Common myeloid progenitor, CD34-positive (primary cell): ENCODE data around the gene CDC42BPA.

Source experiments
- CTCF ChIA-PET: fragments of 350-600 bp; sonication (Branson Sonifier 250); formaldehyde crosslinking; loops from one replicate; lab custom pipeline; 2021; ENCODE audit warnings: antibody characterized with exemption; lab: Charles Lee
- POLR2A ChIA-PET: fragments of 350-600 bp; sonication (Branson Sonifier 250); formaldehyde crosslinking; loops from one replicate; lab custom pipeline; 2021; ENCODE audit warnings: antibody characterized with exemption; lab: Charles Lee
- DNase-seq, 3 donors: peaks; one replicate each; pipeline versions ENCODE4 v3.0.0 to v3.0.0-alpha.2; 2013
- H3K27ac ChIP-seq, 2 experiments: 1 replicate in 1 of 2; 2 replicates in 1 of 2; pipeline ENCODE4 v1.7.0; 2013; ENCODE audit warnings: inconsistent platforms in 2 of 2, low read length in 2 of 2, mild to moderate bottlenecking in 2 of 2, low read depth in 1 of 2, moderate library complexity in 1 of 2; ENCODE audit not compliant: severe bottlenecking in 2 of 2, insufficient read depth in 1 of 2, poor library complexity in 1 of 2
- H3K27me3 ChIP-seq, 5 experiments: replicated peaks in 2 of 5; 1 replicate in 3 of 5; 2 replicates in 2 of 5; pipeline versions ENCODE4 v1.6.1 to v1.7.0; 2013; ENCODE audit warnings: low read length in 4 of 5, mild to moderate bottlenecking in 2 of 5, moderate library complexity in 2 of 5, inconsistent platforms in 1 of 5; ENCODE audit not compliant: insufficient read depth in 5 of 5, control insufficient read depth in 4 of 5
- H3K36me3 ChIP-seq, 4 experiments: 1 replicate in 2 of 4; 2 replicates in 2 of 4; pipeline versions ENCODE4 v1.6.1 to v1.7.0; 2013; ENCODE audit warnings: low read length in 3 of 4, control low read depth in 1 of 4, mild to moderate bottlenecking in 1 of 4; ENCODE audit not compliant: control insufficient read depth in 4 of 4, insufficient read depth in 4 of 4
- H3K4me1 ChIP-seq, 4 experiments: 1 replicate in 3 of 4; 2 replicates in 1 of 4; pipeline versions ENCODE4 v1.6.1 to v1.7.1; 2013; ENCODE audit warnings: low read length in 3 of 4, mild to moderate bottlenecking in 3 of 4, control low read depth in 1 of 4, inconsistent platforms in 1 of 4, moderate library complexity in 1 of 4; ENCODE audit not compliant: control insufficient read depth in 4 of 4, insufficient read depth in 4 of 4; ENCODE audit errors: control extremely low read depth in 1 of 4
- H3K4me3 ChIP-seq, 7 experiments: 1 replicate in 4 of 7; 2 replicates in 3 of 7; pipeline versions ENCODE4 v1.5.1 to v1.7.0; 2013; ENCODE audit warnings: mild to moderate bottlenecking in 7 of 7, low read length in 6 of 7, moderate library complexity in 6 of 7, inconsistent platforms in 2 of 7, low read depth in 2 of 7, control low read depth in 1 of 7; ENCODE audit not compliant: insufficient read depth in 4 of 7, control insufficient read depth in 1 of 7; ENCODE audit errors: extremely low read depth in 1 of 7
- H3K9me3 ChIP-seq, 5 experiments: 1 replicate in 4 of 5; 2 replicates in 1 of 5; pipeline versions ENCODE4 v1.6.1 to v1.7.1; 2013; ENCODE audit warnings: low read length in 4 of 5, mild to moderate bottlenecking in 2 of 5, inconsistent platforms in 1 of 5, low read depth in 1 of 5, moderate library complexity in 1 of 5; ENCODE audit not compliant: control insufficient read depth in 4 of 5, insufficient read depth in 2 of 5; ENCODE audit errors: control extremely low read depth in 1 of 5
- WGBS: methylation state at CpG from one replicate; pipeline ENCODE4 v1.1.5; 2013; ENCODE audit not compliant: insufficient coverage; 5-methylcytosine and 5-hydroxymethylcytosine counted together

The CDC42BPA gene

GRCh38 chr1:226987179-226987536 lies 331.1 kb downstream of the CDC42BPA start:
- H3K4me3 ChIP-seq = no peak overlapping the region
- no peaks in the 10 kb centered on the region for H3K9me3 ChIP-seq
- POLR2A ChIA-PET = no interaction called here
- H3K27me3 ChIP-seq = no peaks in the 10 kb centered on the region
- CTCF ChIA-PET = no interaction called here
- no peak for DNase-seq
- H3K36me3 ChIP-seq = peaks cover 7 to 63% (median 53%) of the 10 kb centered on the region in 4 experiments
- peak overlapping the region in 1 of 2 experiments; percentile 12 for H3K27ac ChIP-seq
- WGBS = 84% methylated on average over 8 of the region's 8 CpGs
- peaks cover 5 to 41% (median 24%) of the 10 kb centered on the region in 4 experiments for H3K4me1 ChIP-seq

GRCh38 chr1:226986496-226987178 lies 331.7 kb downstream of the CDC42BPA start:
- Histone ChIP-seq H3K27ac (peak overlapping the region in 1 of 2 experiments; percentile 12), H3K4me3 (no peak overlapping the region), H3K36me3 (peaks cover 7 to 68% (median 58%) of the 10 kb centered on the region in 4 experiments), H3K9me3 (no peaks in the 10 kb centered on the region), H3K27me3 (no peaks in the 10 kb centered on the region), H3K4me1 (peaks cover 5 to 41% (median 24%) of the 10 kb centered on the region in 4 experiments)
- ChIA-PET POLR2A (no interaction called here), CTCF (no interaction called here)
- peak in 1 of 3 donors; percentile 12 for DNase-seq
- 94% methylated on average over 16 of the region's 21 CpGs for WGBS

GRCh38 chr1:226985839-226986463 lies 332.3 kb downstream of the CDC42BPA start:
- H3K27me3 ChIP-seq = no peaks in the 10 kb centered on the region
- peaks cover 7 to 75% (median 63%) of the 10 kb centered on the region in 4 experiments for H3K36me3 ChIP-seq
- POLR2A ChIA-PET = no interaction called here
- over 99% methylated on average over 19 of the region's 25 CpGs for WGBS
- no peak overlapping the region for H3K27ac ChIP-seq
- peaks cover 5 to 35% (median 24%) of the 10 kb centered on the region in 4 experiments for H3K4me1 ChIP-seq
- no peaks in the 10 kb centered on the region for H3K9me3 ChIP-seq
- CTCF ChIA-PET = no interaction called here
- DNase-seq = peak in 1 of 3 donors; percentile 15
- H3K4me3 ChIP-seq = no peak overlapping the region

GRCh38 chr1:226985239-226985838 lies 333.0 kb downstream of the CDC42BPA start:
- Histone ChIP-seq H3K4me1 (peaks cover 1 to 29% (median 20%) of the 10 kb centered on the region in 4 experiments), H3K27me3 (no peaks in the 10 kb centered on the region), H3K27ac (no peak overlapping the region), H3K9me3 (no peaks in the 10 kb centered on the region), H3K36me3 (peaks cover 7 to 81% (median 65%) of the 10 kb centered on the region in 4 experiments), H3K4me3 (no peak overlapping the region)
- ChIA-PET CTCF (no interaction called here), POLR2A (no interaction called here)
- WGBS = 97% methylated on average over 20 of the region's 20 CpGs
- DNase-seq = no peak

GRCh38 chr1:226984521-226985238 lies 333.6 kb downstream of the CDC42BPA start:
- Histone ChIP-seq H3K4me3 (no peak overlapping the region), H3K4me1 (peaks cover 1 to 23% (median 13%) of the 10 kb centered on the region in 4 experiments), H3K9me3 (no peaks in the 10 kb centered on the region), H3K36me3 (peaks cover 7 to 86% (median 71%) of the 10 kb centered on the region in 4 experiments), H3K27ac (no peak overlapping the region), H3K27me3 (no peaks in the 10 kb centered on the region)
- ChIA-PET POLR2A (no interaction called here), CTCF (interaction anchor here (0.8 to 1.1 kb wide), 3 partner anchors 12 to 72 kb away, joined by 3 read pairs; no protein-coding TSS in a partner anchor)
- DNase-seq = no peak
- WGBS = 88% methylated on average over 16 of the region's 18 CpGs

- CTCF ChIA-PET = interaction anchor here (0.8 to 1.1 kb wide), 3 partner anchors 11 to 72 kb away, joined by 3 read pairs; no protein-coding TSS in a partner anchor
Observed at GRCh38 chr1:226983992-226984364, 334.3 kb downstream of the CDC42BPA start.

More at GRCh38 chr1:226983992-226984364, 334.3 kb downstream of the CDC42BPA start:
- Histone ChIP-seq H3K4me1 (peaks cover 0 to 16% (median 6%) of the 10 kb centered on the region in 4 experiments), H3K27ac (no peak overlapping the region), H3K27me3 (no peaks in the 10 kb centered on the region), H3K4me3 (no peak overlapping the region), H3K36me3 (peaks cover 8 to 93% (median 72%) of the 10 kb centered on the region in 4 experiments), H3K9me3 (no peaks in the 10 kb centered on the region)
- POLR2A ChIA-PET = no interaction called here
- DNase-seq = no peak
- WGBS = 93% methylated on average over 3 of the region's 5 CpGs
